Skin epidermis (tissue), 12 donors: ENCODE results near the gene LUZP1.

Source experiments
- H3K27ac ChIP-seq, 21 experiments: fragments of 200-600 bp; sonication (generic) in 11 of 21; one replicate each; pipeline ENCODE4 v1.5.0; 2020; ENCODE audit warnings: mild to moderate bottlenecking in 3 of 21, inconsistent platforms in 2 of 21, moderate library complexity in 2 of 21
- H3K4me3 ChIP-seq, 7 experiments: fragments of 200-600 bp; sonication (generic) in 2 of 7; one replicate each; pipeline ENCODE4 v1.5.0; 2020; ENCODE audit warnings: inconsistent platforms in 2 of 7, mild to moderate bottlenecking in 2 of 7, moderate library complexity in 1 of 7

The LUZP1 gene

GRCh38 chr1:23163395-23163794 is 5.3 kb downstream of the LUZP1 start:
- no peak overlapping the region for H3K4me3 ChIP-seq
- H3K27ac ChIP-seq = peak overlapping the region in 1 of 21 experiments; percentile 26

GRCh38 chr1:23159963-23160877 is 8.4 kb downstream of the LUZP1 start:
- Histone ChIP-seq H3K27ac (no peak overlapping the region), H3K4me3 (no peak overlapping the region)

GRCh38 chr1:23156940-23157339 is 11.7 kb downstream of the LUZP1 start:
- Histone ChIP-seq H3K27ac (no peak overlapping the region), H3K4me3 (no peak overlapping the region)

- Histone ChIP-seq H3K27ac (no peak overlapping the region), H3K4me3 (no peak overlapping the region)
These were observed 15.5 kb downstream of the LUZP1 start for GRCh38 chr1:23152966-23153684.

GRCh38 chr1:23150742-23151141 is 17.9 kb downstream of the LUZP1 start:
- Histone ChIP-seq H3K4me3 (no peak overlapping the region), H3K27ac (peak overlapping the region in 2 of 21 experiments; percentile 25 to 28)

GRCh38 chr1:23150125-23150524 is 18.5 kb downstream of the LUZP1 start:
- Histone ChIP-seq H3K27ac (no peak overlapping the region), H3K4me3 (no peak overlapping the region)

- Histone ChIP-seq H3K27ac (no peak overlapping the region), H3K4me3 (no peak overlapping the region)
These were observed 19.5 kb downstream of the LUZP1 start for GRCh38 chr1:23149114-23149513.

- Histone ChIP-seq H3K27ac (no peak overlapping the region), H3K4me3 (no peak overlapping the region)
These were observed 20.6 kb downstream of the LUZP1 start for GRCh38 chr1:23148084-23148483.

GRCh38 chr1:23140940-23141596 is 27.6 kb downstream of the LUZP1 start:
- Histone ChIP-seq H3K27ac (peak overlapping the region in 1 of 21 experiments; percentile 3), H3K4me3 (no peak overlapping the region)

- Histone ChIP-seq H3K27ac (no peak overlapping the region), H3K4me3 (no peak overlapping the region)
These were observed 33.4 kb downstream of the LUZP1 start for GRCh38 chr1:23135268-23135667.

- Histone ChIP-seq H3K4me3 (no peak overlapping the region), H3K27ac (no peak overlapping the region)
These were observed 34.6 kb downstream of the LUZP1 start for GRCh38 chr1:23134055-23134454.

- Histone ChIP-seq H3K4me3 (no peak overlapping the region), H3K27ac (no peak overlapping the region)
These were observed 35.1 kb downstream of the LUZP1 start for GRCh38 chr1:23133587-23133986.

- H3K27ac ChIP-seq = no peak overlapping the region
- no peak overlapping the region for H3K4me3 ChIP-seq
These were observed 36.6 kb downstream of the LUZP1 start for GRCh38 chr1:23132033-23132432.

- no peak overlapping the region for H3K4me3 ChIP-seq
These were observed 38.8 kb downstream of the LUZP1 start for GRCh38 chr1:23129846-23130245.

GRCh38 chr1:23126801-23127200 is 41.9 kb downstream of the LUZP1 start:
- no peak overlapping the region for H3K27ac ChIP-seq
- H3K4me3 ChIP-seq = no peak overlapping the region

More at GRCh38 chr1:23129846-23130245, 38.8 kb downstream of the LUZP1 start:
- no peak overlapping the region for H3K27ac ChIP-seq

GRCh38 chr1:23126200-23126599 is 42.5 kb downstream of the LUZP1 start:
- H3K4me3 ChIP-seq = no peak overlapping the region
- H3K27ac ChIP-seq = peak overlapping the region in 3 of 21 experiments; percentile 1 to 29 (median 19)

- H3K27ac ChIP-seq = peak overlapping the region in 1 of 21 experiments; percentile 19
These were observed 43.2 kb downstream of the LUZP1 start for GRCh38 chr1:23125489-23125888.

GRCh38 chr1:23124259-23125026 is 44.2 kb downstream of the LUZP1 start:
- H3K27ac ChIP-seq = no peak overlapping the region

More at GRCh38 chr1:23125489-23125888, 43.2 kb downstream of the LUZP1 start:
- no peak overlapping the region for H3K4me3 ChIP-seq

GRCh38 chr1:23123528-23123927 is 45.1 kb downstream of the LUZP1 start:
- peak overlapping the region in 3 of 21 experiments; percentile 25 to 55 (median 25) for H3K27ac ChIP-seq

More at GRCh38 chr1:23124259-23125026, 44.2 kb downstream of the LUZP1 start:
- no peak overlapping the region for H3K4me3 ChIP-seq

More at GRCh38 chr1:23123528-23123927, 45.1 kb downstream of the LUZP1 start:
- H3K4me3 ChIP-seq = no peak overlapping the region
